ENCODE results near the gene GSTA4. TPM values are rescaled to one million over a fixed set of nuclear protein-coding genes. Genes with fewer than 3 reads are reported as not detected.

Gene GSTA4
- total RNA-seq: 35.8 and 45.8 TPM in 2 replicates

GRCh38 chr6:52995089-52995912, at the start of gene GSTA4:
Gene GSTA4 (minus strand): TSS chr6:52995284. CDS start chr6:52994243, 1,041 bp downstream.

Other genes starting within 250 kb of the GSTA4 start
- not detected in 2 replicates for gene GSTA2, start 231.8 kb downstream of the GSTA4 start, total RNA-seq
- gene GSTA1, start 191.5 kb downstream of the GSTA4 start, total RNA-seq: not detected in 2 replicates
- gene GSTA5, start 154.5 kb downstream of the GSTA4 start, total RNA-seq: not detected in 2 replicates
- gene GSTA3, start 85.6 kb downstream of the GSTA4 start, total RNA-seq: not detected in 2 replicates
- gene CILK1, start 66.5 kb upstream of the GSTA4 start, total RNA-seq: 8.1 and 15.3 TPM in 2 replicates
- gene FBXO9, start 70.1 kb upstream of the GSTA4 start, total RNA-seq: 18.4 and 29.1 TPM in 2 replicates
- not detected in 2 replicates for gene GCM1, start 153.6 kb upstream of the GSTA4 start, total RNA-seq

All from epithelial cell of alveolus of lung (primary cell).